Kidney epithelial cell (primary cell): ENCODE data around the gene HOXD8. TPM values are rescaled to one million over a fixed set of nuclear protein-coding genes. Genes with fewer than 3 reads are reported as not detected.

Experiments used
- DNase-seq: peaks from one replicate; pipeline ENCODE4 v3.0.0-alpha.2; 2010; ENCODE audit warnings: low read depth
- H3K27me3 ChIP-seq: 2 replicates; pipeline ENCODE4 v1.6.0; 2011; ENCODE audit warnings: low read length; ENCODE audit not compliant: control insufficient read depth, insufficient read depth
- H3K36me3 ChIP-seq: 2 replicates; pipeline ENCODE4 v1.5.1; 2011; ENCODE audit warnings: low read length; ENCODE audit not compliant: control insufficient read depth, insufficient read depth
- H3K4me3 ChIP-seq: 2 replicates; pipeline ENCODE4 v1.5.1; 2011; ENCODE audit warnings: low read depth, mild to moderate bottlenecking, control low read depth, low read length
- total RNA-seq: library from RNA; depleted of rRNA; stranded (reverse); fragments of >200 nt; gene quantifications from 2 replicates; pipeline ENCODE4 v1.2.3, GENCODE V29; 2015
- TF ChIP-seq, protein P1 (sequence below): IDR thresholded peaks from 2 replicates; pipeline ENCODE4 v1.5.1; 2011; ENCODE audit warnings: mild to moderate bottlenecking, moderate library complexity, low read length, control low read depth, inconsistent platforms; ENCODE audit not compliant: insufficient read depth, poor library complexity, severe bottlenecking

HOXD8 gene
- total RNA-seq, 1 donor from 2014 or later: 18.1 TPM

DNA sequence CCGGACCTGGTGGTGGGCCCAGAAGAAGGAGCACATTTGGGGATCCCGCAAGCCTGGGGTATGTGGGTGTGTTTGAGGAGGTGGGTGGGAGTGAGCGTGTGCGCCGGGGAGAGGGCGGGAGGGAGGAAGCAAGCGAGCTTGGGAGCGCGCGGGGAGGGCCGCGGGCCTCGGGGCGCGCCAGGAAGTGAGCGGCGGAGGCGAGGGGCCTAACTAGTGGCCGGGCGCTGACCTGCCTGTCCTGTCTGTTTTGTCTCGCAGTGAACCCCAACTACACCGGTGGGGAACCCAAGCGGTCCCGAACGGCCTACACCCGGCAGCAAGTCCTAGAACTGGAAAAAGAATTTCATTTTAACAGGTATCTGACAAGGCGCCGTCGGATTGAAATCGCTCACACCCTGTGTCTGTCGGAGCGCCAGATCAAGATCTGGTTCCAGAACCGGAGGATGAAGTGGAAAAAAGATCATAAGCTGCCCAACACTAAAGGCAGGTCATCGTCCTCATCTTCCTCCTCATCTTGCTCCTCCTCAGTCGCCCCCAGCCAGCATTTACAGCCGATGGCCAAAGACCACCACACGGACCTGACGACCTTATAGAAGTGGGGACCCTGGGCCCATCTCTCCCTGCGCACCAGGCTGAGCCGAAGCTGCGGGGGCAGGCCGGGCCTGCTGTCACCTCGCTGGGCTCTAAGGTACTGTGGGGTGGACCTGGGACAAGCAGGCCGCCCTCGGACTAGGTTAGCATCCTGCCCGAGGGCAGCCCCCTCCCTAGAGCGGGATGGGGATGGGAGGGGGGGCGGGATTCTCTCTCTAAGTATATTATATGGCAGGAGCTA lies 23.1 kb downstream of the HOXD8 start:
- Histone ChIP-seq H3K4me3 (peak overlapping the region; percentile 59), H3K27me3 (no peaks in the 10 kb centered on the region), H3K36me3 (peaks cover 3% of the 10 kb centered on the region)
- DNase-seq: no peak
- TF ChIP-seq, protein P1, sequence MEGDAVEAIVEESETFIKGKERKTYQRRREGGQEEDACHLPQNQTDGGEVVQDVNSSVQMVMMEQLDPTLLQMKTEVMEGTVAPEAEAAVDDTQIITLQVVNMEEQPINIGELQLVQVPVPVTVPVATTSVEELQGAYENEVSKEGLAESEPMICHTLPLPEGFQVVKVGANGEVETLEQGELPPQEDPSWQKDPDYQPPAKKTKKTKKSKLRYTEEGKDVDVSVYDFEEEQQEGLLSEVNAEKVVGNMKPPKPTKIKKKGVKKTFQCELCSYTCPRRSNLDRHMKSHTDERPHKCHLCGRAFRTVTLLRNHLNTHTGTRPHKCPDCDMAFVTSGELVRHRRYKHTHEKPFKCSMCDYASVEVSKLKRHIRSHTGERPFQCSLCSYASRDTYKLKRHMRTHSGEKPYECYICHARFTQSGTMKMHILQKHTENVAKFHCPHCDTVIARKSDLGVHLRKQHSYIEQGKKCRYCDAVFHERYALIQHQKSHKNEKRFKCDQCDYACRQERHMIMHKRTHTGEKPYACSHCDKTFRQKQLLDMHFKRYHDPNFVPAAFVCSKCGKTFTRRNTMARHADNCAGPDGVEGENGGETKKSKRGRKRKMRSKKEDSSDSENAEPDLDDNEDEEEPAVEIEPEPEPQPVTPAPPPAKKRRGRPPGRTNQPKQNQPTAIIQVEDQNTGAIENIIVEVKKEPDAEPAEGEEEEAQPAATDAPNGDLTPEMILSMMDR: no peak

DNA sequence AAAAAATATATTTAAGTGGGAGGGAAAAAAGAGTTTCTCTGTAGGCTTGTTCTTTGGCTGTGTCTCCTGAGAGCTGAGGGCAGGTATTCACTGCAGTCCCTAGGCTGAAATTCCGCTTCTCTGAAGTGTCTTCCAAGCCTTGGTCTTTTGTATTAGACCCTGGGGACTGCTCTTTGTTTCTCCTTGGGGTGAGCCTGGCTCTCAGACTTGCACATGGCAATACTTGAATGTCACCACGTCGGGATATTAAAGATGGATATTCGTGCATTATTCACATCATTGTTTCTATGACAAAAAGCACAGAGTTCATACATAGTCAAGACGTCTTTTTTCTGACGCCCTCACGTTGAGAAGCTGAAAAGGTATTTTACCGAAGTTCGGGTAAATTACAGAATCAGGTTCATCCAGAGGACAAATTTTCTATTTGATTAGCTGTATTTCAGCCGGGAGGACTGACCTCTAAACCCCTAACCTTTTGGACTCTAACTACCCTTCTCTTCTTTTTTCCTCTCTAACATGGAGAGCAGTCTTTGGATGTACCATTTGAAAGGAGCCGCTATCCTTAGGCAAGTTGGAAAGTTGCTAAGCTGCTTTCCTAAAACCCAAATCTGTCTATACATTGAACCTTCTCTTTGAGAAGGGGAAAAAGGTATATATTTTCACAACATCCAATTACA lies 25.2 kb downstream of the HOXD8 start:
- peaks cover 2% of the 10 kb centered on the region for H3K36me3 ChIP-seq
- peak overlapping the region; percentile 59 for H3K4me3 ChIP-seq
- DNase-seq: no peak
- no peaks in the 10 kb centered on the region for H3K27me3 ChIP-seq
- TF ChIP-seq, protein P1: no peak

DNA sequence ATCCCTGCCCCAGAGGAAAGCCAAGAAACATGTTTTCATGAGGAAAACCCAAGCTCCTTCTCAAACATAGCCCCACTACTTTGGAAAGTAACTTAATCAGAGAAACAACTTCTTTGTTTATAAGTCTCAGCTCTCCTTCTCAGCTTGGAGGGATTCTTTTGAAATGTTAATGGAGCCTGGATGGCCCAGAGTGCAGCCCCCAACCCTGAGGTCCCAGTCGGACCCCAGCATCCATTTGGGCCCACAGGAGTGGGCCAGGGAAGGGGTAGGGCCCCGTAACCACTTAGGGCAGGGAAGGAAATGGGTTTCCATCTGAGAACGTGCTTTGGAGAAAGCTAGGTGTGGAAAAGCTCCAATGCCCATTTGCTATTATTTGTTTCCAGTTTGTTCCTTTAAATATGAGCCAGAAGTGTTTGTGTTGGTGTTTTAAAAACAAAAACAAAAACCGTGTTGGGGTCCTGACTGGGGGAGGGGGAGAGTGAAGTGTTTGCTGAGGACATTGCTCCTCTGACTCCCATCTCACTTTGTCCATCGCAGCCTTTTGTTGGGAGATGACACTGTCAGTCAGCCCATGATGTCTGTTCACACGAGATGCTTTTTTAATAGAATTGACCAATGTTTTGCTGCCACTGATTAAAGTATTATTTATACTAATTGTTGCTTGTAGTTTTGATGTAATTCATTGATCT lies 26.0 kb downstream of the HOXD8 start:
- Histone ChIP-seq H3K27me3 (no peaks in the 10 kb centered on the region), H3K4me3 (peak overlapping the region; percentile 59)
- TF ChIP-seq, protein P1: no peak

DNA sequence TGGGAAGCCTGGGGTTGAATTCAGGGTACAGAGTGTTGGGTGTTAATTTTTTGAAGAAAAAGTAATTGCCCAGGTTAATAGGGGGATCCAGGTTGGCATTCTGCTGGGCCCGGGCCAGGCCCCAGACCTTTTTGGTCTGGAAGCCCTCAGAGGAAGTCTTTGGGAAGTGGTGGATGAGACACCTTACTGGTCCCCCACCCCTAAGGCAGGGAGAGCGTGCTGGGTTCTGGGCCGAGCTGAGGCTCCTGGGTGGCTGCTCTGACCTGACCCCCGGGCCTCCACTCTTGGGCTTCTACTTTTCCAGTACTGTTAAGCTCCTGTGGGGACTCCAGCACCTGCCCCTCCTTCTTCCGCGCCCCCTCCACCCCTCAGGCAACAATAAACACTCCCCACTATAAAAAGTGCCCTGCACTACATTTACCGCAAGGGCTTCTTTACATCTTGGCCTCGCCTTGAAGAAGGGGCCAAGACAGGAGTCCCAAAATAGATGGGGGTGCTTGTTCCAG lies 26.8 kb downstream of the HOXD8 start:
- no peak for DNase-seq
- Histone ChIP-seq H3K27me3 (no peaks in the 10 kb centered on the region), H3K4me3 (peak overlapping the region; percentile 43), H3K36me3 (peaks cover 2% of the 10 kb centered on the region)
- TF ChIP-seq, protein P1: no peak

More for the DNA sequence above, 26.0 kb downstream of the HOXD8 start:
- H3K36me3 ChIP-seq: peaks cover 2% of the 10 kb centered on the region
- DNase-seq: no peak

DNA sequence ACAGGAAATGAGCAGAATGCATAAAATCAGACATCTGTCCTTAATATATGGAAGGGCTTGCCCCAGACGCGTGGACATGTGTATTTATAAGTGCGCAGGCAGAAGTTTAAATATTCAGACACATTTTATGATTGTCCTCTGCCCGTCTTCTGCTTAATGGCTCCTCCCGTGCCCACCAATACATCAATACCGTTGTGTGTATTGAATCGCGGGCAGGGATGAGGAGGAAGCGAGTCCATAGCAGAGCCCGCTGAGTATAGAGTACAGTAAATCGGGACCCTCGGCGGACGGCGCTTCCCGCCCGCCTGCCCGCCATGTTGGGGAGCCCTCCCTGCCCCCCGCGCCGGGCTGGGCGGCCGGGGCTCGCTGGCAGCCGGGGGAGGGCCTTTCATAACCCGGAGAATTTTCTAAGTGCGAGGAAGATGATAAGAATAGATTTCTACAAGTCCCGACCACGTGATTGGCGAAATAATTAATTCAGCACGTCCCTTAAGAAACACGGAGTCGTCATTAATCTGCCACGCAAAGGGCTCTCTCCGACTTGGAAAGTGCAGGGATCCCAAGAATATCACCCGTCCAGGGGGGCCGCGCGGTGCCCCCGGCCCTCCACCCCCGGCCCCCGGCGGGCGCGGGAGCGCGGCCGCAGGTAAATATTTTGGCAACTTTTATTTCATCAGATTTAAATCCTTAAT lies 27.4 kb downstream of the HOXD8 start, which contains the start of gene HOXD3:
Gene HOXD3, plus strand, starts transcription at position 501 of the 692 bp plus-strand sequence. CDS start 11,808 bp downstream, outside the sequence.
- TF ChIP-seq, protein P1: no peak
- no peak for DNase-seq
- H3K36me3 ChIP-seq: peaks cover 2% of the 10 kb centered on the region
- no peaks in the 10 kb centered on the region for H3K27me3 ChIP-seq
- peak within 1 kb of the TSS; percentile 43 for H3K4me3 ChIP-seq
